ENCODE data around the gene GNG3.

GRCh38 chr11:62702246-62702645 lies 5.2 kb upstream of the GNG3 start:
- TF ChIP-seq CTCF (IDR thresholded peaks at IDR 0.05): no peak
- no peak for TF ChIP-seq POLR2A (IDR thresholded peaks at IDR 0.05)
